Stomach smooth muscle (tissue), 2 donors: ENCODE results near the gene CASR.

Experiments
- H3K27ac ChIP-seq: one replicate; pipeline ENCODE4 v1.7.0; 2013; ENCODE audit warnings: mild to moderate bottlenecking, low read length, inconsistent platforms
- H3K27me3 ChIP-seq, 2 donors: one replicate each; pipeline ENCODE4 v1.7.0; 2013; ENCODE audit warnings: low read length in 2 of 2; ENCODE audit not compliant: insufficient read depth in 2 of 2, control insufficient read depth in 1 of 2
- H3K36me3 ChIP-seq, 2 donors: one replicate each; pipeline ENCODE4 v1.7.0; 2013; ENCODE audit warnings: low read length in 2 of 2; ENCODE audit not compliant: control insufficient read depth in 2 of 2, insufficient read depth in 2 of 2
- H3K4me1 ChIP-seq: one replicate; pipeline ENCODE4 v1.7.0; 2013; ENCODE audit warnings: low read length; ENCODE audit not compliant: control insufficient read depth, insufficient read depth
- H3K4me3 ChIP-seq, 2 donors: one replicate each; pipeline ENCODE4 v1.7.0; 2013; ENCODE audit warnings: low read length in 2 of 2
- H3K9ac ChIP-seq, 2 donors: one replicate each; pipeline ENCODE4 v1.7.0; 2013; ENCODE audit warnings: low read length in 2 of 2, mild to moderate bottlenecking in 1 of 2
- H3K9me3 ChIP-seq, 2 donors: one replicate each; pipeline ENCODE4 v1.7.0; 2013; ENCODE audit warnings: low read length in 2 of 2; ENCODE audit not compliant: control insufficient read depth in 2 of 2
- donor health status: healthy.
- donor health status: Pancreatic carcinoma.

Gene CASR

DNA sequence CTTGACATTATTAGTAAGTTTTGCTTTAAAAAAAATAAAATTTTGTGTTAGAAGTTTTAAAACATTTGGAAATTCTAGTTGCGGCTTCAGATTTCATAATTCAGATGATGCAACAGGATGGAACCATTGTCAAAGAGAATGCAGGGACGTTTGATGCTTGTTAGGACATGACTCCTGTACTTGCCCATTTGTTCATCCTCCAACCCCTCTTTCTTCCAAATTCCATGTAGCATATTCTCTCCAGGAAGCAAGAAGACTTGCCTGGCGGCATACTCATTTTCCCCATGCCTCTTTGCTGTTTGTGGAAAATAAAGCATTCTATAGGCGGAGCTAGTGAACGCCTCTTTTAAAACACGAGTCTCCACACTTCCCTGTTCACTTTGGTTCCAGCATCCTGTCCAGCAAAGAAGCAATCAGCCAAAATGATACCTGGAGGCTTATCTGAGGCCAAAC lies 141.4 kb downstream of the CASR start, which contains the start of gene CSTA:
TSS of gene CSTA (plus strand) at position 378 of the 453 bp plus-strand sequence. CDS start at position 423, 45 bp downstream.
- H3K4me1 ChIP-seq: no peaks in the 10 kb centered on the region
- no peak within 1 kb of the TSS for H3K4me3 ChIP-seq
- no peaks in the 10 kb centered on the region for H3K36me3 ChIP-seq
- no peaks in the 10 kb centered on the region for H3K27me3 ChIP-seq
- no peak within 1 kb of the TSS for H3K9ac ChIP-seq
- peaks cover 0 to 3% of the 10 kb centered on the region in 2 donors for H3K9me3 ChIP-seq
- H3K27ac ChIP-seq: no peak within 1 kb of the TSS

DNA sequence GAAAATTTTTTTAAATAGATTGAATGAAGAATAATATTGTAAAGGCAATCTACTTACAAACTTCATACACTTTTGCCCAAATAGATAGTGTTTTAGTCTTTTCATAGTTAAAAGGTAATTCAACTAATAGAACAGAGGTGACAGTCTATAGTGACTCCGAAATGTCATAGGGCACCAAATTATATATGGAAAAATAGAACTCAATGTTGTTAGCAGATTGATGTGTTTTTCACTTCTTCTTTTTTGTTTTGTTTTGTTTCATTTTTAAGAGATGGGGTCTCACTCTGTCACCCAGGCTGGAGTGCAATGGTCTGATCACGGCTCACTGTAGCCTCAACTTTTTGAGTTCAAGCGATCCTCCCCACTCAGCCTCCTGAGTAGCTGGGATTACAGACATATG lies 142.3 kb downstream of the CASR start:
- no peak overlapping the region for H3K27ac ChIP-seq
- H3K4me1 ChIP-seq: no peaks in the 10 kb centered on the region
- H3K4me3 ChIP-seq: no peak overlapping the region
- H3K9ac ChIP-seq: no peak overlapping the region
- H3K27me3 ChIP-seq: no peaks in the 10 kb centered on the region
- peaks cover 0 to 3% of the 10 kb centered on the region in 2 donors for H3K9me3 ChIP-seq
- no peaks in the 10 kb centered on the region for H3K36me3 ChIP-seq

DNA sequence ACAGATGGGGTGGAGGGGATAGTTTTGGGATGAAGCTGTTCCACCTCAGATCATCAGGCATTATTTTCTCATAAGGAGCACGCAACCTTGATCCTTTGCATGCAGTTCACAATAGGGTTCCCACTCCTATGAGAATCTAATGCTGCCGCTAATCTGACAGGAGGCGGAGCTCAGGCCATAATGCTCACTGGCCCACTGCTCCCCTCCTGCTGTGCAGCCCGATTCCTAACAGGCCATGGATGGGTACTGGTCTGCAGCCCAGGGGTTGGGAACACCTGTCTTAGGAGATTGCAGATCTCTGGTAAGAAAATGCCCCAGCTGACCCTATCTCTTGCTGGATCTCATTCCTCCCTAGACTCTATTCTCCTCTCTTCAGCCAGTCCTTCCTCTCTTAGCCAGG lies 148.4 kb downstream of the CASR start:
- Histone ChIP-seq H3K9ac (no peak overlapping the region), H3K27ac (no peak overlapping the region), H3K9me3 (no peaks in the 10 kb centered on the region), H3K36me3 (no peaks in the 10 kb centered on the region), H3K27me3 (no peaks in the 10 kb centered on the region), H3K4me3 (no peak overlapping the region), H3K4me1 (no peaks in the 10 kb centered on the region)

DNA sequence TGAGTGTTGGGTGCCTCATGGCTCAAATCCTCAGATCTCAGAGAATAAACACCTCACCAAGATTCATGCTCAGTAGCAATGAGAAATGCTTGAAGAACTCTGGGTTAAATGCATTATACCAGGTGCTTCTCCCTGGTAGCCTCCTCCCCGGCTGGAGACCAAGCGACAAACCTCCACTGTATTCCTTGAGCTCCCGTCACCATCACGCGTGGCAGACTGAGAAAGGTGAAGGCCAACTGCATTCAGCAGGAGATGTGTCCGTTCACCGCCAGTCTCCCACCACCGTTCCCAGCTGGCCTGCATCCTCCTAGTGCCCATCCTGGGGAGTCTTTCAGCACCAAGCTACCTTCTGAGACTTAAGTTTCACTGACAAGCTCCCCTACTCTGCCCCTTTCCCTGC lies 149.1 kb downstream of the CASR start:
- no peak overlapping the region for H3K9ac ChIP-seq
- H3K36me3 ChIP-seq: no peaks in the 10 kb centered on the region
- no peaks in the 10 kb centered on the region for H3K27me3 ChIP-seq
- H3K9me3 ChIP-seq: no peaks in the 10 kb centered on the region
- H3K4me3 ChIP-seq: no peak overlapping the region
- H3K4me1 ChIP-seq: no peaks in the 10 kb centered on the region
- no peak overlapping the region for H3K27ac ChIP-seq
